Measurements from ENCODE around the gene SNX25. TPM values are rescaled to one million over a fixed set of nuclear protein-coding genes. Genes with fewer than 3 reads are reported as not detected.

Gene SNX25
- total RNA-seq, 4 donors from 2014 or later, result 36.9 to 71.3 (median 42.7) TPM

DNA sequence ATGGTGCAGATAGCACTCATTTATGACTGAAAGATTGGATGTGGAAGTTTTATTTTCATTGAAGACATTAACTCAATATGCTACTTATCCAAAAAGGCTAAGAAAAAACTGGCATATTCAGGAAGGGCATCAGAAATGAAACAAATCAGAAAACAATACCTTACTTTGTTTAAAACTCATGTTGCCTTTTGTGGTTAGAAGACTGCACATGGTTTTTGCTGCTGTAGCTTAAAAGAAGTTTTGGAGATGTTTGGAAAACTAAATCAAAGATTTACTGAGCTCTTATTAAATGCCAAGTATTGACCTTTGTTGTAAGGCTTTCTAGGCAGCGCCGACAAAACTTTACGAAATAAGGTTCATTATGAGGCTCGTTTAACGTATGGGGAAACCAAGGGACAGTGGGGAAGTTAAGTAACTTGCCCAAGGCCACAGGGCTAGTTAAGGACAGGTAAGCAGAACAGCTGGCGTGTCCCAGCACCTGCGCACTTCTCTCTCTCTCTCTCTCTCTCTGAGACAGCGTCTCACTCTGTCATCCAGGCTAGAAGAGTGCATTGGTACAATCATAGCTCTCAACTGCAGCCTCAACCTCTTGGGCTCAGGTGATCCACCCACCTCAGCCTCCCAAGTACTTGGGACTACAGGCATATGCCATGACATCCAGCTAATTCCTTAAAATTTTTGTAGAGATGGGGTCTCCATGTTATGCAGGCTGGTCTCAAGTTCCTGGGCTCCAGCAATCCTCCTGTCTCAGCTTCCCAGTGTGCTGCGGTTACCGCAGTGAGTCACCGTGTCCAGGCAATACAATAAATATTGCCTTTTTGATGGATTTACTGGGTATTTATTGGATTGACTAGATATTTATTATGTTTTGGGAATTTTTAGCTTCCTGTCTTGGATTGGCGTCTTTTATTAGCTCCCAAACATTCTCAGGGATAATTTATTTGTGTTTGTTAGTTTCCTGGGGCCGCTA is 170.2 kb downstream of the SNX25 start:
- WGBS, 2 donors, result 95 to 96% methylated on average over 13 of the region's 13 CpGs
- Histone ChIP-seq H3K36me3 (no peaks in the 10 kb centered on the region), H3K4me1 (peaks cover 17 to 35% of the 10 kb centered on the region in 2 donors), H3K27me3 (no peaks in the 10 kb centered on the region), H3K4me3 (replicated peaks in 1 of 3) (no peak overlapping the region), H3K27ac (no peak overlapping the region), H3K9me3 (no peaks in the 10 kb centered on the region)
- DNase-seq, result no peak
- intact Hi-C loops (cut with DNase I), result loop anchor here (10.0 kb wide), 1 partner anchor 75 kb away; no protein-coding TSS in a partner anchor
- TF ChIP-seq CTCF (IDR thresholded peaks at IDR 0.05) (no peak), POLR2A (IDR thresholded peaks at IDR 0.05) (no peak)

- no peak overlapping the region for H3K27ac ChIP-seq
- intact Hi-C loops (cut with DNase I), result loop anchor here (10.0 kb wide), 1 partner anchor 76 kb away; no protein-coding TSS in a partner anchor
- 86 to 90% methylated on average over 1 of the region's 1 CpG for WGBS, 2 donors
- no peaks in the 10 kb centered on the region for H3K27me3 ChIP-seq
- DNase-seq, result no peak
- H3K4me3 ChIP-seq (replicated peaks in 1 of 3), result no peak overlapping the region
- H3K4me1 ChIP-seq, result peaks cover 19 to 31% of the 10 kb centered on the region in 2 donors
- TF ChIP-seq CTCF (IDR thresholded peaks at IDR 0.05), result no peak
- TF ChIP-seq POLR2A (IDR thresholded peaks at IDR 0.05), result no peak
- H3K36me3 ChIP-seq, result no peaks in the 10 kb centered on the region
- no peaks in the 10 kb centered on the region for H3K9me3 ChIP-seq
These were observed 170.9 kb downstream of the SNX25 start for GRCh38 chr4:185380320-185380719.

DNA sequence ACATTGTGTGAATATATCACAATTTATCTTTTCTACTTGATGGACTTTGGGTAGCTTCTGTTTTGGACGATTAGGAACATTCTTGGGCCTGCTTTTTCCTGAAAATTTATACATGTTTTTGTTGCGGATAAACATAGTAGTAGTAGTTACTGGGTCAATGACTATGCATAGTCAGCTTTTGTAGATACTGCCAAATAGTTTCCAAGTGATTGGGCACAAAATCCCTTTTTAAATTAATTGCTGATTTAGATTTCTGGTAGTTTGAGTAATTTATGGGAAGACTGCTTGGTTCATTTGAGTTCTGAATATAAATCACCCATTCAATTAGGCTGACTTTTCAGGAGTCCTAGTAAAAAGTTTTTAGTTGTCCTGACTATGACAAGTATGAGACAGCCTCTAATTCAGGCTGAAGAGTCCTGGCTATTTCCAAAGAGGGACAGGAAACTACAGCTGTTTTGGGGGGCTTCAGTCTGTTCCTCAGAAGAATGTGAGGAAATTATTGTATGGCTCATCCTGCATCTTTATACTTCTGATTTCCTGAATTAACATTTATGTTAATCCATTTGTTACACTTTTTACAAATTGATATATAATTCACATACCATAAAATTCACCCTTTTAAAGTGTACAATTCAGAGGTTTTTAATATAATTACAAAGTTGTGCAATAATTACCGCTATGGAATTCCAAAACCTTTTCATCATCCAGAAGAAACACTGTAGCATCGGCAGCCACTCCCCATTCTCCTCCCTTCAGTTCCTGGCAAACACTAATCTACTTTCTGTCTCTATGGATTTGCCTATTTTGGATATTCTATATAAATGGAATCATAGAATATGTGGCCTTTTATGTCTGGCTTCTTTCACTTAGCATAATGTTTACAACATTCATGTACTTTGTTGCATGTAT is 172.1 kb downstream of the SNX25 start:
- Histone ChIP-seq H3K27me3 (no peaks in the 10 kb centered on the region), H3K4me1 (peaks cover 22 to 31% of the 10 kb centered on the region in 2 donors), H3K27ac (peak overlapping the region; percentile 42 to 62 (median 60)), H3K9me3 (no peaks in the 10 kb centered on the region), H3K4me3 (replicated peaks in 1 of 3) (no peak overlapping the region), H3K36me3 (no peaks in the 10 kb centered on the region)
- TF ChIP-seq CTCF (IDR thresholded peaks at IDR 0.05) (no peak), POLR2A (IDR thresholded peaks at IDR 0.05) (no peak)
- no peak for DNase-seq
- intact Hi-C loops (cut with DNase I), result loop anchor here (10.0 kb wide), 1 partner anchor 77 kb away; no protein-coding TSS in a partner anchor
- WGBS, 2 donors, result 41 to 51% methylated on average over 4 of the region's 4 CpGs

GRCh38 chr4:185382754-185383153 is 173.4 kb downstream of the SNX25 start:
- intact Hi-C loops (cut with DNase I), result loop anchor here (10.0 kb wide), 1 partner anchor 78 kb away; no protein-coding TSS in a partner anchor
- H3K27me3 ChIP-seq, result no peaks in the 10 kb centered on the region
- H3K27ac ChIP-seq, result peak overlapping the region in 1 of 3 donors; percentile 84
- H3K9me3 ChIP-seq, result no peaks in the 10 kb centered on the region
- peaks cover 22 to 31% of the 10 kb centered on the region in 2 donors for H3K4me1 ChIP-seq
- H3K4me3 ChIP-seq (replicated peaks in 1 of 3), result no peak overlapping the region
- DNase-seq, result no peak
- no peaks in the 10 kb centered on the region for H3K36me3 ChIP-seq
- TF ChIP-seq CTCF (IDR thresholded peaks at IDR 0.05) (no peak), POLR2A (IDR thresholded peaks at IDR 0.05) (no peak)
